SJCRH30 (cell line): Measurements from ENCODE around the gene FRAT2. TPM values are rescaled to one million over a fixed set of nuclear protein-coding genes. Genes with fewer than 3 reads are reported as not detected.
A peak's percentile ranks its signal among the peaks of the same experiment; 100 is the strongest.

Source experiments
- DNase-seq, 2 experiments: peaks; one replicate each; pipeline ENCODE4 v3.0.0-alpha.2; 2015 to 2020
- H3K27ac ChIP-seq: fragments of 250-450 bp; sonication (Bioruptor Pico); 2 replicates; pipeline ENCODE4 v1.5.1; 2020; ENCODE audit warnings: mild to moderate bottlenecking, moderate library complexity
- H3K27me3 ChIP-seq: fragments of 250-450 bp; sonication (Bioruptor Pico); 2 replicates; pipeline ENCODE4 v1.5.1; 2020; ENCODE audit warnings: mild to moderate bottlenecking, moderate library complexity
- H3K36me3 ChIP-seq: fragments of 250-450 bp; sonication (Bioruptor Pico); 2 replicates; pipeline ENCODE4 v1.5.1; 2020; ENCODE audit warnings: mild to moderate bottlenecking, moderate library complexity
- H3K4me1 ChIP-seq: fragments of 250-450 bp; sonication (Bioruptor Pico); 2 replicates; pipeline ENCODE4 v1.5.1; 2020; ENCODE audit warnings: mild to moderate bottlenecking, moderate library complexity
- H3K4me3 ChIP-seq: fragments of 250-450 bp; sonication (Bioruptor Pico); 2 replicates; pipeline ENCODE4 v1.5.1; 2020; ENCODE audit warnings: mild to moderate bottlenecking, moderate library complexity
- H3K9me3 ChIP-seq: fragments of 250-450 bp; sonication (Bioruptor Pico); replicated peaks from 2 replicates; pipeline ENCODE4 v1.5.1; 2020; ENCODE audit warnings: mild to moderate bottlenecking, moderate library complexity
- total RNA-seq: library from RNA; depleted of rRNA; stranded (reverse); fragments of >200 nt; shearing (Covaris generic); gene quantifications from 2 replicates; pipeline ENCODE4 v1.2.3, GENCODE V29; 2014; rRNA removed

Gene FRAT2
- 17.8 and 21.6 TPM in 2 replicates for total RNA-seq

GRCh38 chr10:97334370-97335175 is at the start of gene FRAT2:
FRAT2 (minus strand) TSS chr10:97334729; CDS start chr10:97334572, 157 bp downstream.
- H3K27me3 ChIP-seq = 0 out of 2 replicates have a peak, but pooled peaks cover 3% of the 10 kb centered on the region
- peak; percentile 90 to 91 for DNase-seq

GRCh38 chr10:97384156-97384555 is 49.6 kb upstream of the FRAT2 start:
- no peaks in the 10 kb centered on the region for H3K27me3 ChIP-seq
- no peak for DNase-seq
- no peak overlapping the region for H3K4me3 ChIP-seq
- peaks cover 25% of the 10 kb centered on the region for H3K36me3 ChIP-seq
- H3K9me3 ChIP-seq = no peaks in the 10 kb centered on the region
- no peak overlapping the region for H3K27ac ChIP-seq
- H3K4me1 ChIP-seq = no peaks in the 10 kb centered on the region

More at GRCh38 chr10:97334370-97335175, at the start of gene FRAT2:
- H3K9me3 ChIP-seq = no peaks in the 10 kb centered on the region
- peaks cover 7% of the 10 kb centered on the region for H3K4me1 ChIP-seq
- H3K27ac ChIP-seq = peak within 1 kb of the TSS; percentile 100
- peak within 1 kb of the TSS; percentile 95 for H3K4me3 ChIP-seq
- no peaks in the 10 kb centered on the region for H3K36me3 ChIP-seq

- Histone ChIP-seq H3K4me3 (no peak overlapping the region), H3K36me3 (peaks cover 28% of the 10 kb centered on the region), H3K27ac (no peak overlapping the region), H3K4me1 (no peaks in the 10 kb centered on the region), H3K9me3 (no peaks in the 10 kb centered on the region), H3K27me3 (no peaks in the 10 kb centered on the region)
- no peak for DNase-seq
Measured at GRCh38 chr10:97383159-97383558, 48.6 kb upstream of the FRAT2 start.

GRCh38 chr10:97381626-97382025 is 47.1 kb upstream of the FRAT2 start:
- no peaks in the 10 kb centered on the region for H3K9me3 ChIP-seq
- peaks cover 28% of the 10 kb centered on the region for H3K36me3 ChIP-seq
- DNase-seq = no peak
- H3K27me3 ChIP-seq = no peaks in the 10 kb centered on the region
- H3K4me3 ChIP-seq = no peak overlapping the region
- H3K27ac ChIP-seq = no peak overlapping the region
- no peaks in the 10 kb centered on the region for H3K4me1 ChIP-seq

- peaks cover 28% of the 10 kb centered on the region for H3K36me3 ChIP-seq
- H3K4me3 ChIP-seq = no peak overlapping the region
- no peaks in the 10 kb centered on the region for H3K27me3 ChIP-seq
- H3K27ac ChIP-seq = no peak overlapping the region
- DNase-seq = no peak
- H3K4me1 ChIP-seq = no peaks in the 10 kb centered on the region
- H3K9me3 ChIP-seq = no peaks in the 10 kb centered on the region
Measured at GRCh38 chr10:97380516-97380915, 46.0 kb upstream of the FRAT2 start.

GRCh38 chr10:97378933-97379921 is 44.7 kb upstream of the FRAT2 start:
- Histone ChIP-seq H3K27ac (no peak overlapping the region), H3K36me3 (peaks cover 31% of the 10 kb centered on the region), H3K4me3 (no peak overlapping the region), H3K9me3 (no peaks in the 10 kb centered on the region), H3K4me1 (no peaks in the 10 kb centered on the region), H3K27me3 (no peaks in the 10 kb centered on the region)
- no peak for DNase-seq

GRCh38 chr10:97376413-97376812 is 41.9 kb upstream of the FRAT2 start:
- peaks cover 52% of the 10 kb centered on the region for H3K36me3 ChIP-seq
- no peaks in the 10 kb centered on the region for H3K9me3 ChIP-seq
- DNase-seq = no peak
- no peaks in the 10 kb centered on the region for H3K4me1 ChIP-seq
- no peak overlapping the region for H3K27ac ChIP-seq
- H3K4me3 ChIP-seq = no peak overlapping the region
- no peaks in the 10 kb centered on the region for H3K27me3 ChIP-seq

- no peak overlapping the region for H3K4me3 ChIP-seq
- no peaks in the 10 kb centered on the region for H3K4me1 ChIP-seq
- H3K27me3 ChIP-seq = no peaks in the 10 kb centered on the region
- no peaks in the 10 kb centered on the region for H3K9me3 ChIP-seq
- H3K36me3 ChIP-seq = peaks cover 55% of the 10 kb centered on the region
- DNase-seq = no peak
- no peak overlapping the region for H3K27ac ChIP-seq
Measured at GRCh38 chr10:97373456-97373855, 38.9 kb upstream of the FRAT2 start.

- no peaks in the 10 kb centered on the region for H3K27me3 ChIP-seq
- no peak overlapping the region for H3K4me3 ChIP-seq
- H3K27ac ChIP-seq = no peak overlapping the region
- DNase-seq = no peak
- H3K36me3 ChIP-seq = peaks cover 59% of the 10 kb centered on the region
- no peaks in the 10 kb centered on the region for H3K4me1 ChIP-seq
- no peaks in the 10 kb centered on the region for H3K9me3 ChIP-seq
Measured at GRCh38 chr10:97372233-97372875, 37.8 kb upstream of the FRAT2 start.

GRCh38 chr10:97371696-97372095 is 37.2 kb upstream of the FRAT2 start:
- H3K9me3 ChIP-seq = no peaks in the 10 kb centered on the region
- H3K36me3 ChIP-seq = peaks cover 62% of the 10 kb centered on the region
- no peak overlapping the region for H3K27ac ChIP-seq
- no peaks in the 10 kb centered on the region for H3K27me3 ChIP-seq
- H3K4me3 ChIP-seq = no peak overlapping the region
- no peak for DNase-seq
- H3K4me1 ChIP-seq = no peaks in the 10 kb centered on the region

- Histone ChIP-seq H3K4me3 (no peak overlapping the region), H3K4me1 (no peaks in the 10 kb centered on the region), H3K27ac (no peak overlapping the region), H3K27me3 (no peaks in the 10 kb centered on the region), H3K36me3 (peaks cover 53% of the 10 kb centered on the region), H3K9me3 (no peaks in the 10 kb centered on the region)
- DNase-seq = no peak
Measured at GRCh38 chr10:97367126-97367649, 32.7 kb upstream of the FRAT2 start.

GRCh38 chr10:97366572-97366971 is 32.0 kb upstream of the FRAT2 start:
- Histone ChIP-seq H3K27ac (no peak overlapping the region), H3K36me3 (peaks cover 49% of the 10 kb centered on the region), H3K4me1 (no peaks in the 10 kb centered on the region), H3K9me3 (no peaks in the 10 kb centered on the region), H3K4me3 (no peak overlapping the region), H3K27me3 (no peaks in the 10 kb centered on the region)
- DNase-seq = no peak

- Histone ChIP-seq H3K9me3 (no peaks in the 10 kb centered on the region), H3K27ac (no peak overlapping the region), H3K4me1 (no peaks in the 10 kb centered on the region), H3K4me3 (no peak overlapping the region), H3K27me3 (no peaks in the 10 kb centered on the region), H3K36me3 (peaks cover 48% of the 10 kb centered on the region)
- DNase-seq = no peak
Measured at GRCh38 chr10:97365761-97366351, 31.3 kb upstream of the FRAT2 start.

- peaks cover 31% of the 10 kb centered on the region for H3K36me3 ChIP-seq
Measured at GRCh38 chr10:97363071-97363470, 28.5 kb upstream of the FRAT2 start.

More at GRCh38 chr10:97363071-97363470, 28.5 kb upstream of the FRAT2 start:
- Histone ChIP-seq H3K4me3 (no peak overlapping the region), H3K9me3 (no peaks in the 10 kb centered on the region), H3K4me1 (no peaks in the 10 kb centered on the region), H3K27ac (no peak overlapping the region), H3K27me3 (no peaks in the 10 kb centered on the region)
- no peak for DNase-seq
